ENCODE data around the gene MS4A6A. TPM values are rescaled to one million over a fixed set of nuclear protein-coding genes. Genes with fewer than 3 reads are reported as not detected.

MS4A6A gene
- total and polyA plus RNA-seq, 2 donors (not counting 3 experiments of a cell fraction or from before 2014, with no cell fraction given) = 2.7 to 5.0 TPM

- intact Hi-C loops (cut with micrococcal nuclease) = loop anchor here (1.0 to 2.0 kb wide), 3 partner anchors 8 to 261 kb away; no protein-coding TSS in a partner anchor
- ChIA-PET CTCF (interaction anchor here (1.2 to 4.0 kb wide), 5 partner anchors 8 to 243 kb away, joined by 3 to 37 read pairs (median 8); partner anchors contain the start of gene MS4A6A), POLR2A (interaction anchor here (3.3 kb wide), 1 partner anchor 8 kb away, joined by 17 read pairs; no protein-coding TSS in a partner anchor)
Measured at GRCh38 chr11:60161766-60162165, 21.1 kb downstream of the MS4A6A start.

GRCh38 chr11:60161107-60161506 lies 21.8 kb downstream of the MS4A6A start:
- H3K4me2 ChIP-seq (ENCODE audit: insufficient read depth, low read length) = peak overlapping the region; percentile 70
- peak overlapping the region; percentile 81 for H3K9ac ChIP-seq (replicated peaks; ENCODE audit: extremely low read depth, insufficient read depth, low read length)
- H3K27me3 ChIP-seq (ENCODE audit: control insufficient read depth in 2 of 2, insufficient read depth in 2 of 2, low read length in 2 of 2) = no peaks in the 10 kb centered on the region
- FAIRE-seq (peak; percentile 93), DNase-seq (ENCODE audit: low read depth, low spot score) (peak; percentile 92)
- H3K27ac ChIP-seq (ENCODE audit: insufficient read depth, low read depth, low read length) = peak overlapping the region; percentile 96
- no peaks in the 10 kb centered on the region for H3K36me3 ChIP-seq (ENCODE audit: control insufficient read depth in 2 of 2, extremely low read depth in 1 of 2, insufficient read depth in 2 of 2, low read length in 2 of 2)
- no peaks in the 10 kb centered on the region for H3K79me2 ChIP-seq (ENCODE audit: control insufficient read depth, insufficient read depth, low read length)
- peaks cover 43% of the 10 kb centered on the region for H3K4me1 ChIP-seq (ENCODE audit: control insufficient read depth, extremely low read depth, insufficient read depth, low read length)
- BruUV-seq (replicated peaks) = no TSS peak
- dilution Hi-C loops (cut with MboI; ENCODE audit: extremely low pct_ligation_motif_present, low sequenced_read_pairs) (no loop called here), intact Hi-C loops (cut with micrococcal nuclease) (loop anchor here (1.0 to 2.0 kb wide), 3 partner anchors 8 to 260 kb away; no protein-coding TSS in a partner anchor)
- no peaks in the 10 kb centered on the region for H3K9me3 ChIP-seq (replicated peaks; ENCODE audit: control insufficient read depth, insufficient read depth, low read length)
- ChIA-PET CTCF (interaction anchor here (1.2 to 4.0 kb wide), 5 partner anchors 9 to 242 kb away, joined by 3 to 37 read pairs (median 8); partner anchors contain the start of gene MS4A6A), POLR2A (interaction anchor here (3.3 kb wide), 1 partner anchor 8 kb away, joined by 17 read pairs; no protein-coding TSS in a partner anchor)
- H3K9me1 ChIP-seq (replicated peaks; ENCODE audit: control insufficient read depth, extremely low read depth, insufficient read depth, low read length) = no peaks in the 10 kb centered on the region
- no peak for TF ChIP-seq MYC (IDR thresholded peaks at IDR 0.05; ENCODE audit: low read depth, low read length)
- peak; percentile 5 for TF ChIP-seq FOS (IDR thresholded peaks at IDR 0.05; ENCODE audit: borderline replicate concordance, insufficient read depth, low read length)
- peak; percentile 86 for TF ChIP-seq GATA2 (IDR thresholded peaks at IDR 0.05; ENCODE audit: insufficient read depth, insufficient read length, low read depth, low read length)
- H3K4me3 ChIP-seq (replicated peaks in 1 of 3; ENCODE audit: insufficient read depth in 1 of 3, low read depth in 1 of 3, low read length in 3 of 3) = no peak overlapping the region
- H2AFZ ChIP-seq (ENCODE audit: low read depth, low read length) = peak overlapping the region; percentile 66
- no peaks in the 10 kb centered on the region for H4K20me1 ChIP-seq (replicated peaks; ENCODE audit: control insufficient read depth, extremely low read depth, insufficient read depth, low read length)

More at GRCh38 chr11:60161766-60162165, 21.1 kb downstream of the MS4A6A start:
- peak overlapping the region; percentile 81 for H3K9ac ChIP-seq (replicated peaks; ENCODE audit: extremely low read depth, insufficient read depth, low read length)
- dilution Hi-C loops (cut with MboI; ENCODE audit: extremely low pct_ligation_motif_present, low sequenced_read_pairs) = no loop called here
- FAIRE-seq = peak; percentile 37
- DNase-seq (ENCODE audit: low read depth, low spot score) = peak; percentile 64
- H3K36me3 ChIP-seq (ENCODE audit: control insufficient read depth in 2 of 2, extremely low read depth in 1 of 2, insufficient read depth in 2 of 2, low read length in 2 of 2) = no peaks in the 10 kb centered on the region
- no peaks in the 10 kb centered on the region for H3K9me1 ChIP-seq (replicated peaks; ENCODE audit: control insufficient read depth, extremely low read depth, insufficient read depth, low read length)
- H4K20me1 ChIP-seq (replicated peaks; ENCODE audit: control insufficient read depth, extremely low read depth, insufficient read depth, low read length) = no peaks in the 10 kb centered on the region
- H3K4me2 ChIP-seq (ENCODE audit: insufficient read depth, low read length) = peak overlapping the region; percentile 70
- H3K9me3 ChIP-seq (replicated peaks; ENCODE audit: control insufficient read depth, insufficient read depth, low read length) = no peaks in the 10 kb centered on the region
- no peak overlapping the region for H3K4me3 ChIP-seq (replicated peaks in 1 of 3; ENCODE audit: insufficient read depth in 1 of 3, low read depth in 1 of 3, low read length in 3 of 3)
- H2AFZ ChIP-seq (ENCODE audit: low read depth, low read length) = peak overlapping the region; percentile 41
- peak overlapping the region; percentile 96 for H3K27ac ChIP-seq (ENCODE audit: insufficient read depth, low read depth, low read length)
- H3K27me3 ChIP-seq (ENCODE audit: control insufficient read depth in 2 of 2, insufficient read depth in 2 of 2, low read length in 2 of 2) = no peaks in the 10 kb centered on the region
- no TSS peak for BruUV-seq (replicated peaks)
- H3K79me2 ChIP-seq (ENCODE audit: control insufficient read depth, insufficient read depth, low read length) = no peaks in the 10 kb centered on the region
- TF ChIP-seq MYC (IDR thresholded peaks at IDR 0.05; ENCODE audit: low read depth, low read length) = no peak
- no peak for TF ChIP-seq FOS (IDR thresholded peaks at IDR 0.05; ENCODE audit: borderline replicate concordance, insufficient read depth, low read length)
- TF ChIP-seq POLR2AphosphoS5 (IDR thresholded peaks at IDR 0.05; ENCODE audit: insufficient read depth, low read depth, low read length) = no peak
- no peak for TF ChIP-seq GATA2 (IDR thresholded peaks at IDR 0.05; ENCODE audit: insufficient read depth, insufficient read length, low read depth, low read length)
- TF ChIP-seq JUN (IDR thresholded peaks at IDR 0.05; ENCODE audit: borderline replicate concordance, insufficient read depth, insufficient read length, low read depth) = no peak
- TF ChIP-seq POLR2A (IDR thresholded peaks at IDR 0.05; ENCODE audit: low read depth, low read length) = peak; percentile 47
- TF ChIP-seq MAX (IDR thresholded peaks at IDR 0.05; ENCODE audit: insufficient read depth, insufficient read length) = no peak
- H3K4me1 ChIP-seq (ENCODE audit: control insufficient read depth, extremely low read depth, insufficient read depth, low read length) = peaks cover 47% of the 10 kb centered on the region

Measured in endothelial cell of umbilical vein (primary cell).